ENCODE measurements around the gene DGKB. TPM values are rescaled to one million over a fixed set of nuclear protein-coding genes. Genes with fewer than 3 reads are reported as not detected.

DGKB gene
- total RNA-seq, 4 donors from 2014 or later = 0.07 to 0.95 (median 0.34) TPM

- H3K36me3 ChIP-seq = no peaks in the 10 kb centered on the region
- no peak for TF ChIP-seq CTCF (IDR thresholded peaks at IDR 0.05 in 4 of 5, conservative IDR thresholded peaks at IDR 0.05 in 1 of 5)
- TF ChIP-seq POLR2A (IDR thresholded peaks at IDR 0.05) = no peak
- no peaks in the 10 kb centered on the region for H3K27me3 ChIP-seq
- no peak for DNase-seq
- no peak overlapping the region for H3K27ac ChIP-seq
- in situ Hi-C loops (cut with MboI; ENCODE audit: low sequenced_read_pairs in 4 of 4) (no loop called here), intact Hi-C loops (cut with DNase I; ENCODE audit: low total_unique reads) (no loop called here)
- no peak overlapping the region for H3K4me3 ChIP-seq
- no peaks in the 10 kb centered on the region for H3K9me3 ChIP-seq
- H3K4me1 ChIP-seq = no peaks in the 10 kb centered on the region
- ATAC-seq = no peak
Measured at GRCh38 chr7:14096159-14096558, 806.4 kb downstream of the DGKB start.

DNA sequence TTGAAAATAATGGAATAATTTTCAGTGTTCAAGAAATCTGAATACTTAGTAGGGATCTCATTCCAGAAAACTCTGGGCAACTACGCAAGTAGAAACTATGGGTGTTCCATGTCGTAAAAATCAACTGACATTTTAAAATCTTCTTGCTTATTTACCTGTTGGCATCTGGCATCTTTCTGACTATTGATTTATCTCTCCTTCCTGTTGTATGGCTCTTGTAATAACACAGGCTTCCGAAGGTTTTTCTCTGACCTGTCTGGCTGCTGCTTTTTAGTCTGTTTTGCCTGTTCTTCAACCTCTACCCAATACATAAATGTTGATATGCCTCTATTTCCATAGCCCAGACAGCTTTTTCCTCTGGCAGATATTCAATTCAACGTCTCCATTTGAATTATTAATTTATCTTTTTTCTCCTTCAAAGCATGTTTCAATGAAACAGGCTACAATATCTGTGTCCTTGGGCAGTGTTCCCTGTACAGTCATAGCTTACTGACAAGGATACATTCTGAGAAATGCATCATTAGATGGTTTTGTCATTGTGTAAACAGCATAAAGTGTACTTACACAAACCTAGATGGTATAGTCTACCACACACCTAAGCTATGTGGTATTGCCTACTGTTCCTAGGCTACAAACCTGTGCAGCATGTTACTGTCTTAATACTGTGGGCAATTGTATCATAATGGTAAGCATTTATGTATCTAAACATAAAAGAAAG lies 807.2 kb downstream of the DGKB start:
- no peak overlapping the region for H3K27ac ChIP-seq
- TF ChIP-seq POLR2A (IDR thresholded peaks at IDR 0.05) (no peak), CTCF (IDR thresholded peaks at IDR 0.05 in 4 of 5, conservative IDR thresholded peaks at IDR 0.05 in 1 of 5) (no peak)
- DNase-seq (no peak), ATAC-seq (no peak)
- H3K27me3 ChIP-seq = no peaks in the 10 kb centered on the region
- no peaks in the 10 kb centered on the region for H3K36me3 ChIP-seq
- H3K4me3 ChIP-seq = no peak overlapping the region
- in situ Hi-C loops (cut with MboI; ENCODE audit: low sequenced_read_pairs in 4 of 4) = no loop called here
- no peaks in the 10 kb centered on the region for H3K4me1 ChIP-seq
- H3K9me3 ChIP-seq = no peaks in the 10 kb centered on the region
- intact Hi-C loops (cut with DNase I; ENCODE audit: low total_unique reads) = no loop called here
